ENCODE measurements around the gene TTYH2. TPM values are rescaled to one million over a fixed set of nuclear protein-coding genes. Genes with fewer than 3 reads are reported as not detected.
"Not testable (repeated sequence)": the region's sequence is repeated elsewhere in the genome, so short reads cannot be mapped to it uniquely, and the experiment has no call there.

The TTYH2 gene
- 24.5 and 26.8 TPM in 2 replicates for total RNA-seq

GRCh38 chr17:74212913-74213791, at the start of gene TTYH2:
TTYH2 (plus strand) TSS chr17:74213571; CDS start chr17:74213588, 17 bp downstream.
- intact Hi-C loops (cut with micrococcal nuclease): loop anchor here (1.0 to 2.0 kb wide), 2 partner anchors 10 to 144 kb away; partner anchors contain the start of gene RPL38

- intact Hi-C loops (cut with micrococcal nuclease): no loop called here
Measured at GRCh38 chr17:74163836-74164235, 49.5 kb upstream of the TTYH2 start.

- intact Hi-C loops (cut with micrococcal nuclease): no loop called here
Measured at GRCh38 chr17:74164446-74165045, 48.8 kb upstream of the TTYH2 start.

GRCh38 chr17:74165797-74166365, 47.5 kb upstream of the TTYH2 start:
- intact Hi-C loops (cut with micrococcal nuclease): no loop called here

GRCh38 chr17:74170924-74171323, 42.4 kb upstream of the TTYH2 start:
- intact Hi-C loops (cut with micrococcal nuclease): no loop called here

- intact Hi-C loops (cut with micrococcal nuclease): no loop called here
Measured at GRCh38 chr17:74172700-74173099, 40.7 kb upstream of the TTYH2 start.

- intact Hi-C loops (cut with micrococcal nuclease): loop anchor here (1.0 kb wide), 1 partner anchor 747 kb away; no protein-coding TSS in a partner anchor
Measured at GRCh38 chr17:74176546-74177001, 36.8 kb upstream of the TTYH2 start.

GRCh38 chr17:74177018-74177450, 36.3 kb upstream of the TTYH2 start:
- intact Hi-C loops (cut with micrococcal nuclease): no loop called here

GRCh38 chr17:74179576-74179975, 33.8 kb upstream of the TTYH2 start:
- intact Hi-C loops (cut with micrococcal nuclease): no loop called here

GRCh38 chr17:74180336-74180735, 33.0 kb upstream of the TTYH2 start:
- intact Hi-C loops (cut with micrococcal nuclease): no loop called here

- intact Hi-C loops (cut with micrococcal nuclease): no loop called here
Measured at GRCh38 chr17:74181341-74181740, 32.0 kb upstream of the TTYH2 start.

GRCh38 chr17:74182041-74182723, 31.2 kb upstream of the TTYH2 start:
- intact Hi-C loops (cut with micrococcal nuclease): no loop called here

- intact Hi-C loops (cut with micrococcal nuclease): no loop called here
Measured at GRCh38 chr17:74183411-74183810, 30.0 kb upstream of the TTYH2 start.

GRCh38 chr17:74185571-74186185, 27.7 kb upstream of the TTYH2 start:
- intact Hi-C loops (cut with micrococcal nuclease): no loop called here

- intact Hi-C loops (cut with micrococcal nuclease): no loop called here
Measured at GRCh38 chr17:74186498-74186897, 26.9 kb upstream of the TTYH2 start.

- intact Hi-C loops (cut with micrococcal nuclease): no loop called here
Measured at GRCh38 chr17:74187761-74188160, 25.6 kb upstream of the TTYH2 start.

- intact Hi-C loops (cut with micrococcal nuclease): not testable (repeated sequence)
Measured at GRCh38 chr17:74188687-74189086, 24.7 kb upstream of the TTYH2 start.

- intact Hi-C loops (cut with micrococcal nuclease): no loop called here
Measured at GRCh38 chr17:74190154-74190553, 23.2 kb upstream of the TTYH2 start.

GRCh38 chr17:74190807-74191406, 22.5 kb upstream of the TTYH2 start:
- intact Hi-C loops (cut with micrococcal nuclease): no loop called here

GRCh38 chr17:74192950-74193781, 20.2 kb upstream of the TTYH2 start:
- intact Hi-C loops (cut with micrococcal nuclease): no loop called here
